Spleen (tissue), 11 donors: ENCODE data around the gene REG1A. TPM values are rescaled to one million over a fixed set of nuclear protein-coding genes. Genes with fewer than 3 reads are reported as not detected.

Experiments used
- DNase-seq: peaks from one replicate; pipeline ENCODE4 v3.0.0-alpha.2; 2020
- H3K27ac ChIP-seq, 8 donors: fragments of 200-600 bp; sonication (generic) in 7 of 8; 1 replicate in 4 of 8; 2 replicates in 4 of 8; pipeline versions ENCODE4 v1.5.0 to v1.8.0; 2016 to 2021; ENCODE audit warnings: inconsistent platforms in 4 of 8, mild to moderate bottlenecking in 4 of 8, moderate library complexity in 1 of 8
- H3K27me3 ChIP-seq, 7 donors: fragments of 200-600 bp; sonication (generic) in 6 of 7; replicated peaks in 1 of 7; 1 replicate in 4 of 7; 2 replicates in 3 of 7; pipeline versions ENCODE4 v1.5.0 to v1.8.0; 2016 to 2021; ENCODE audit warnings: inconsistent platforms in 3 of 7, mild to moderate bottlenecking in 1 of 7
- H3K36me3 ChIP-seq, 6 donors: fragments of 200-600 bp; sonication (generic) in 5 of 6; 1 replicate in 4 of 6; 2 replicates in 2 of 6; pipeline versions ENCODE4 v1.5.0 to v1.8.0; 2016 to 2021; ENCODE audit warnings: inconsistent platforms in 2 of 6
- H3K4me1 ChIP-seq, 6 donors: fragments of 200-600 bp; sonication (generic) in 5 of 6; 1 replicate in 3 of 6; 2 replicates in 3 of 6; pipeline versions ENCODE4 v1.5.0 to v1.8.0; 2016 to 2021; ENCODE audit warnings: inconsistent platforms in 3 of 6
- H3K4me3 ChIP-seq, 8 donors: fragments of 200-600 bp; sonication (generic) in 7 of 8; 1 replicate in 4 of 8; 2 replicates in 4 of 8; pipeline versions ENCODE4 v1.5.0 to v1.8.0; 2016 to 2021; ENCODE audit warnings: inconsistent platforms in 4 of 8, mild to moderate bottlenecking in 4 of 8, moderate library complexity in 2 of 8
- H3K9me3 ChIP-seq, 8 donors: fragments of 200-600 bp; sonication (generic) in 7 of 8; 1 replicate in 4 of 8; 2 replicates in 4 of 8; pipeline versions ENCODE4 v1.5.0 to v1.8.0; 2016 to 2021; ENCODE audit warnings: inconsistent platforms in 4 of 8
- CTCF ChIP-seq, 11 experiments: fragments of 200-600 bp in 7 of 11; fragments of 450-650 bp in 4 of 11; sonication (generic) in 4 of 11; IDR thresholded peaks in 8 of 11; conservative IDR thresholded peaks in 3 of 11; 1 replicate in 7 of 11; 2 replicates in 4 of 11; pipeline versions ENCODE4 v1.4.0 to v1.8.0; 2016 to 2021; ENCODE audit warnings: antibody characterized with exemption in 11 of 11, inconsistent platforms in 4 of 11, mild to moderate bottlenecking in 1 of 11
- POLR2A ChIP-seq, 3 donors: fragments of 450-650 bp; IDR thresholded peaks; one replicate each; pipeline ENCODE4 v1.5.1; 2017; ENCODE audit warnings: antibody characterized with exemption in 3 of 3, mild to moderate bottlenecking in 1 of 3
- POLR2AphosphoS5 ChIP-seq, 3 donors: sonication (generic); formaldehyde crosslinking; IDR thresholded peaks; one replicate each; pipeline ENCODE4 v1.5.1; 2017; ENCODE audit warnings: antibody characterized with exemption in 3 of 3
- WGBS, 5 donors: extraction: QIAGEN DNeasy Blood & Tissue Kit in 3 of 5; methylation state at CpG; one replicate each; pipeline versions ENCODE4 v1.1.5 to v1.1.7; 2013 to 2018; 5-methylcytosine and 5-hydroxymethylcytosine counted together
- intact Hi-C: fragments of 100-400 bp; cut with DNase I; formaldehyde crosslinking; loops from one replicate; pipeline ENCODE4 v1.15.0; 2023; ENCODE audit warnings: low total_unique reads
- polyA plus RNA-seq, 3 donors: library from polyadenylated mRNA; stranded (reverse); fragments of 200-250 nt; gene quantifications; one replicate each; pipeline ENCODE4 v1.2.1, GENCODE V29; 2013
- total RNA-seq, 7 donors: library from RNA; depleted of rRNA in 3 of 7; stranded (reverse); fragments of >200 nt in 3 of 7; fragmentation: NEBNext Ultra II Directional in 4 of 7; extraction: Animal tissue kit (Norgen Biotek cat#: 25700) in 4 of 7; gene quantifications; one replicate each; pipeline versions ENCODE4 v1.1.0 to v1.2.1, GENCODE V29; 2016 to 2021
- donor health status: healthy with polysubstance abuse.
- donor health status: DM: no; HTN: no; CAD: no; lungs with moderate emphysema.
- donor health status: DM: no; HTN: no; CAD: no.
- donor health status: Bipolar disorder and iron deficiency.
- donor health status: healthy.
- donor health status: DM: no; HTN: no; CAD: no.
- donor health status: DM: yes; HTN: yes; CAD: no.

Gene REG1A
- total and polyA plus RNA-seq, 10 donors: 2.2 to 8.0 (median 3.8) TPM; not detected in 4

GRCh38 chr2:79084495-79085135, 35.7 kb upstream of the REG1A start:
- H3K27ac ChIP-seq: no peak overlapping the region
- intact Hi-C loops: no loop called here
- H3K27me3 ChIP-seq: no peaks in the 10 kb centered on the region
- H3K4me1 ChIP-seq: no peaks in the 10 kb centered on the region
- TF ChIP-seq POLR2A (IDR thresholded peaks at IDR 0.05): no peak
- no peak for TF ChIP-seq CTCF (IDR thresholded peaks at IDR 0.05 in 8 of 11, conservative IDR thresholded peaks at IDR 0.05 in 3 of 11)
- no peak for TF ChIP-seq POLR2AphosphoS5 (IDR thresholded peaks at IDR 0.05)
- H3K9me3 ChIP-seq: peaks cover 0 to 3% (median 0%) of the 10 kb centered on the region in 8 donors
- H3K4me3 ChIP-seq: no peak overlapping the region
- no peak for DNase-seq
- H3K36me3 ChIP-seq: no peaks in the 10 kb centered on the region
- WGBS, 5 donors: 53 to 71% (median 64%) methylated on average over 3 of the region's 3 CpGs

GRCh38 chr2:79085382-79085781, 34.9 kb upstream of the REG1A start:
- 72 to 82% (median 78%) methylated on average over 3 of the region's 3 CpGs for WGBS, 5 donors
- Histone ChIP-seq H3K4me3 (no peak overlapping the region), H3K4me1 (no peaks in the 10 kb centered on the region), H3K9me3 (peaks cover 0 to 3% (median 0%) of the 10 kb centered on the region in 8 donors), H3K27me3 (no peaks in the 10 kb centered on the region), H3K27ac (no peak overlapping the region), H3K36me3 (no peaks in the 10 kb centered on the region)
- intact Hi-C loops: no loop called here
- TF ChIP-seq POLR2A (IDR thresholded peaks at IDR 0.05): no peak
- no peak for TF ChIP-seq POLR2AphosphoS5 (IDR thresholded peaks at IDR 0.05)
- no peak for TF ChIP-seq CTCF (IDR thresholded peaks at IDR 0.05 in 8 of 11, conservative IDR thresholded peaks at IDR 0.05 in 3 of 11)
- DNase-seq: no peak

GRCh38 chr2:79086255-79086654, 34.0 kb upstream of the REG1A start:
- H3K4me1 ChIP-seq: no peaks in the 10 kb centered on the region
- no peaks in the 10 kb centered on the region for H3K27me3 ChIP-seq
- no peak overlapping the region for H3K27ac ChIP-seq
- H3K4me3 ChIP-seq: no peak overlapping the region
- TF ChIP-seq POLR2AphosphoS5 (IDR thresholded peaks at IDR 0.05): no peak
- no peak for TF ChIP-seq CTCF (IDR thresholded peaks at IDR 0.05 in 8 of 11, conservative IDR thresholded peaks at IDR 0.05 in 3 of 11)
- TF ChIP-seq POLR2A (IDR thresholded peaks at IDR 0.05): no peak
- intact Hi-C loops: no loop called here
- H3K9me3 ChIP-seq: peaks cover 0 to 3% (median 0%) of the 10 kb centered on the region in 8 donors
- no peak for DNase-seq
- H3K36me3 ChIP-seq: no peaks in the 10 kb centered on the region
- 67 to 83% (median 77%) methylated on average over 4 of the region's 4 CpGs for WGBS, 5 donors

GRCh38 chr2:79087785-79088364, 32.4 kb upstream of the REG1A start, which contains the start of gene REG1B:
Gene REG1B, minus strand, starts transcription at chr2:79087993. Its CDS starts 381 bp downstream, at chr2:79087612.
- Histone ChIP-seq H3K4me1 (no peaks in the 10 kb centered on the region), H3K27ac (no peak within 1 kb of the TSS), H3K36me3 (no peaks in the 10 kb centered on the region), H3K27me3 (no peaks in the 10 kb centered on the region), H3K9me3 (peaks cover 0 to 3% (median 0%) of the 10 kb centered on the region in 8 donors), H3K4me3 (no peak within 1 kb of the TSS)
- intact Hi-C loops: no loop called here
- no peak for DNase-seq
- 52 to 74% (median 61%) methylated on average over 2 of the region's 2 CpGs for WGBS, 5 donors
- TF ChIP-seq POLR2A (IDR thresholded peaks at IDR 0.05) (no peak), CTCF (IDR thresholded peaks at IDR 0.05 in 8 of 11, conservative IDR thresholded peaks at IDR 0.05 in 3 of 11) (no peak), POLR2AphosphoS5 (IDR thresholded peaks at IDR 0.05) (no peak)
